ENCODE data around the gene DEFB125.
"Not testable (repeated sequence)": the region's sequence is repeated elsewhere in the genome, so short reads cannot be mapped to it uniquely, and the experiment has no call there.

Gene DEFB125, protein sequence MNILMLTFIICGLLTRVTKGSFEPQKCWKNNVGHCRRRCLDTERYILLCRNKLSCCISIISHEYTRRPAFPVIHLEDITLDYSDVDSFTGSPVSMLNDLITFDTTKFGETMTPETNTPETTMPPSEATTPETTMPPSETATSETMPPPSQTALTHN

DNA sequence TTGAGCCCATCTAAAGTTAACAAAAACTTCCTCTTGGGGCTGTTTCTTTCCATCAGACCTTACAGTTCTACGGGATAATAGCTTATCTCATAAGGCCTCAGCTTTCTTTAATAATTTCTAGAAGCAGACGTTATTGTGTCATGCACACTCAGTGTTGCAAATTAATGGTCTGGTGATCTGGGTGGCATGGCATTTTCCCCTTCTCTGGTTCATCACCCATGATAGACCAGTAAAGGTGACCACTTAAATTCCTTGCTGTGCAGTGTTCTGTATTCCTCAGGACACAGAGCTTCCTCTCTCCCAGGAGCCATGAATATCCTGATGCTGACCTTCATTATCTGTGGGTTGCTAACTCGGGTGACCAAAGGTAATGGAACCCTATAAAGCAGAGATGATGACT lies at the start of gene DEFB125:
Gene DEFB125, plus strand, starts transcription at position 272 of the 400 bp plus-strand sequence. Its CDS starts 38 bp downstream, at position 310.
- DNase-seq (ENCODE audit: low read depth), result no peak

GRCh38 chr20:60035-60918 lies 27.2 kb upstream of the DEFB125 start:
- no peak for DNase-seq (ENCODE audit: low read depth)

DNA sequence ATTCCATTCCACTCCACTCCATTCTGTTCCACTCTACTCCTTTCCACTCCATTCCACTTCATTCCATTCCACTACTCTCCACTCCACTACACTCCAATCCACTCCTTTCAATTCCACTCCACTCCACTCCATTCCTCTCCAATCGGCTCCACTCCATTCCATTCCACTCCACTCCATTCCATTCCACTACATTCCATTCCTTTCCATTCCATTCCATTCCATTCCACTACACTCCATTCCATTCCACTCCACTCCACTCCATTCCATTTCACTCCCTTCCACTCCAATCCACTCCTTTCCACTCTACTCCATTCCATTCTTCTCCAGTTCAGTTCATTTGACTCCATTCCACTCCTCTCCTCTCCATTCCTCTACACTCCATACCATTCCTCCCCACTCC lies 26.2 kb upstream of the DEFB125 start:
- DNase-seq (ENCODE audit: low read depth), result no peak

GRCh38 chr20:61757-62156 lies 25.7 kb upstream of the DEFB125 start:
- no peak for DNase-seq (ENCODE audit: low read depth)

- no peak for DNase-seq (ENCODE audit: low read depth)
Observed at GRCh38 chr20:62487-62886, 25.0 kb upstream of the DEFB125 start.

DNA sequence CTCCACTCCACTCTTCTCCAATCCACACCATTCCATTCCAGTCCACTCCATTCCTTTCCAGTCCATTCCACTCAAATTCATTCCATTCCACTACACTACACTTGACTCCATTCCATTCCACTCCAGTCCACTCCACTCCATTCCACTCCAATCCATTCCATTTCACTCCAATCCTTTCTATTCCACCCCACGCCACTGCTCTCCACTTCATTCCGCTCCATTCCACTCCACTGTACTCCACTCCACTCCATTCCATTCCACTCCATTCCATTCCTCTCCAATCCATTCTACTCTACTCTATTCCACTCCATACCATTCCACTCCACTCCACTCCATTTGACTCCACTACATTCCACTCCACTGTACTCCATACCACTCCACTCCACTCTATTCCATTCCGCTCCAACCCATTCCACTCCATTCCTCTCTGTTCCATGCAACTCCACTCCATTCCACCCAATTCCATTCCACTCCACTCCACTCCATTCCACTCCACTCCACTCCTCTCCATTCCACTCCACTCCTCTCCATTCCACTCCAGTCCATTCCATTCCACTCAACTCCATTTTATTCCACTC lies 23.4 kb upstream of the DEFB125 start:
- DNase-seq (ENCODE audit: low read depth), result no peak

- no peak for DNase-seq (ENCODE audit: low read depth)
Observed at GRCh38 chr20:64766-65322, 22.6 kb upstream of the DEFB125 start.

GRCh38 chr20:77231-77630 lies 10.2 kb upstream of the DEFB125 start:
- DNase-seq (ENCODE audit: low read depth), result no peak

- DNase-seq (ENCODE audit: low read depth), result no peak
Observed at GRCh38 chr20:78338-78737, 9.1 kb upstream of the DEFB125 start.

GRCh38 chr20:79565-79964 lies 7.9 kb upstream of the DEFB125 start:
- DNase-seq (ENCODE audit: low read depth), result no peak

DNA sequence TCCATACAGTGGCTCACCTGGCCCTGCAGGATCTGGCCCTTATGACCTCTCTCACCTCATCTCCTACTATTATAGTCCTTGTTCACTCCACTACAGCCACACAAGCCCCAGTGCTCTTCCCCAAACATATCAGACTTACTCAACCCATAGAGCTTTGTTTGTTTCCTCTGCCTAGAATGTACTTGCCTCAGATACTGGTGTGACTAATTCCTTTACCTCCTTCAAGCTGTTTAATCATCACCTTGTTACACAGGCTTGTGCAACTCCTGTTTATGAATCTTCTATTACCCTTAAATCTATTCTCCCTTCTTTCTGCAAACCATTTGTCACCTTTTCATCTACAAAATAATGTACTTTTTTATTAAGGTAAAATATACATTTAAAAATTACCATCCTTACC lies 3.2 kb downstream of the DEFB125 start:
- DNase-seq (ENCODE audit: low read depth), result no peak

- DNase-seq (ENCODE audit: low read depth), result no peak
Observed at GRCh38 chr20:93641-94040, 6.2 kb downstream of the DEFB125 start.

GRCh38 chr20:95215-95614 lies 7.7 kb downstream of the DEFB125 start:
- DNase-seq (ENCODE audit: low read depth), result no peak

DNA sequence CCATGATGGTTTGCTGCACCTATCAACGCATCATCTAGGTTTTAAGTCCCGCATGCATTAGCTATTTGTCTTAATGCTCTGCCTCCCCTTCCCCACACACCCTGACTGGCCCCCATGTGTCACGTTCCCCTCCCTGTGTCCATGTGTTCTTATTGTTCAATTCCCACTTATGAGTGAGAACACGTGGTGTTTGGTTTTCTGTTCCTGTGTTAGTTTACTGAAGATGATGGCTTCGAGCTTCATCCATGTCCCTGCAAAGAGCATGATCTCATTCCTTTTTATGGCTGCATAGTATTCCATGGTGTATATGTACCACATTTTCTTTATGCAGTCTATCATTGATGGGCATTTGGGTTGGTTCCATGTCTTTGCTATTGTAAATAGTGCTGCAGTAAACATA lies 10.2 kb downstream of the DEFB125 start:
- not testable (repeated sequence) for DNase-seq (ENCODE audit: low read depth)

DNA sequence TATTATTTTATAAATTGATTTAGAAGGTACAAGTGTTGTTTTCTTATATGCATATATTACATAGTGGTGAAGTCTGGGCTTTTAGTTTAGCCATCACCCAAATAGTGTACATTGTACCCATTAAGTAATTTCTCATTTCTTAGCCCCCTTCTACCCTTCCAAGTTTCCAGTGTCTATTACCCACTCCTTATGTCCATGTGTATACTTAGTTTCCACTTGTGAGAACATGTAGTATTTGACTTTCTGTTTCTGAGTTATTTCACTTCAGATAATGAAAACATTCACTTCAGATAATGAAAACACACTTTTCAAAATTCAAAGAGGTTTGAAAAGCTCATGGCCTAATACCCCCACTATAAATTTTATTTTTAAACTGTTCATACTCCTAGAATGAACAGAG lies 14.5 kb downstream of the DEFB125 start:
- DNase-seq (ENCODE audit: low read depth), result no peak

GRCh38 chr20:103456-103855 lies 16.0 kb downstream of the DEFB125 start:
- DNase-seq (ENCODE audit: low read depth), result no peak

DNA sequence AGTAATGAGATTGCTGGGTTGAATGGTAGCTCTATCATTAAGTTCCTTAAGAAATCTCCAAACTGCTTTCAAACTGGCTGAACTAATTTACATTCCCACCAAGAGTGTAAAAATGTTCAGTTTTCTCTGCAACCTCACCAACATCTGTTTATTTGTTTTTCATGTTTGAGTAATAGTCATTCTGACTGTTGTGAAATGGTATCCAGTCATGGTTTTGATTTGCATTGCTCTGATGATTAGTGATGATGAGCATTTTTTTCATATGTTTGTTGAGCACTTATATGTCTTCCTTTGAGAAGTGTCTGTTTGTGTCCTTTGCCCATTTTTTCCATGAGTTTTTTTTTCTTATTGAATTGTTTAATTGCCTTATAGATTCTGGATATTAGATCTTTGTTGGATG lies 24.9 kb downstream of the DEFB125 start:
- DNase-seq (ENCODE audit: low read depth), result no peak

DNA sequence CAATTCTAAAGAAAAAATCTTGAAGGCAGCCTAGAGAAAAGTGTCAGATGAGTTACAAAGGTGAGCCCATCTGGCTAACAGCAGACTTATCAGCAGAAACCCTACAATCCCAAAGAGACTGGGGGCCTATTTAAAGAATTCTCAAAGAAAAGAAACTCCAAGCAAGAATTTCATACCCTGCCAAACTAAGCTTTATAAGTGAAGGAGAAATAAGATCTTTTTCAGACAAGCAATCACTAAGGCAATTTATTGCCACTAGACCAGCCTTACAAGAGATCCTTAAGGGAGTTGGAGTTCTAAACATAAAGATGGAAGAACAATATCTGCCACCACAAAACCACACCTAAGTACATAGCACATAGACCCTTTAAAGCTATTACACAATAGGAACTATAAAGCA lies 30.0 kb downstream of the DEFB125 start:
- no peak for DNase-seq (ENCODE audit: low read depth)

GRCh38 chr20:129786-130323 lies 42.4 kb downstream of the DEFB125 start:
- DNase-seq (ENCODE audit: low read depth), result not testable (repeated sequence)

- DNase-seq (ENCODE audit: low read depth), result no peak
Observed at GRCh38 chr20:137668-138490, 50.4 kb downstream of the DEFB125 start.

- DNase-seq (ENCODE audit: low read depth), result no peak
Observed at GRCh38 chr20:142290-142689, 54.8 kb downstream of the DEFB125 start, which contains the start of gene DEFB126. Gene DEFB126, plus strand, starts transcription at chr20:142590. Its CDS starts 39 bp downstream, at chr20:142629.

- DNase-seq (ENCODE audit: low read depth), result no peak
Observed at GRCh38 chr20:145877-146276, 58.4 kb downstream of the DEFB125 start.

All from stimulated activated CD4-positive, alpha-beta T cell treated with anti-CD3 and anti-CD28 coated beads, Interleukin-2, amount 100 ng/mL, for 4 hours (primary cell).